GM12878 (cell line): ENCODE results near the gene UNK.

Experiments used
- HDAC2 ChIP-seq: fragments of 200-600 bp; sonication (generic); IDR thresholded peaks from 2 replicates; pipeline ENCODE4 v1.6.1; 2017
- JUND ChIP-seq: IDR thresholded peaks from 2 replicates; pipeline ENCODE4 v1.6.1; 2012; ENCODE audit warnings: low read depth, mild to moderate bottlenecking, low read length, improper control_type of control experiment, moderate library complexity
- LARP7 ChIP-seq: fragments of 450-650 bp; IDR thresholded peaks from 2 replicates; pipeline ENCODE4 v1.6.1; 2017; ENCODE audit warnings: mild to moderate bottlenecking
- POLR2A ChIP-seq: IDR thresholded peaks from 2 replicates; pipeline ENCODE4 v1.6.1; 2011; ENCODE audit warnings: low read depth, mild to moderate bottlenecking, low read length
- POLR2AphosphoS5 ChIP-seq: IDR thresholded peaks from 2 replicates; pipeline ENCODE4 v1.6.1; 2011; ENCODE audit warnings: mild to moderate bottlenecking, low read length, inconsistent platforms
- SPI1 ChIP-seq: IDR thresholded peaks from 2 replicates; pipeline ENCODE4 v1.6.1; 2011; ENCODE audit warnings: low read depth, mild to moderate bottlenecking, low read length, moderate library complexity, borderline replicate concordance; ENCODE audit not compliant: insufficient read depth
- TAF1 ChIP-seq: IDR thresholded peaks from 2 replicates; pipeline ENCODE4 v1.6.1; 2011; ENCODE audit warnings: mild to moderate bottlenecking, low read depth, low read length, borderline replicate concordance
- TCF3 ChIP-seq: IDR thresholded peaks from 2 replicates; pipeline ENCODE4 v1.6.1; 2012; ENCODE audit warnings: low read depth, mild to moderate bottlenecking, low read length, borderline replicate concordance; ENCODE audit not compliant: insufficient read depth
- ZNF622 ChIP-seq: fragments of 450-650 bp; IDR thresholded peaks from 2 replicates; pipeline ENCODE4 v1.6.1; 2017; ENCODE audit warnings: mild to moderate bottlenecking, inconsistent platforms
- TF ChIP-seq, protein P1 (sequence below), 3 experiments: IDR thresholded peaks in 2 of 3; conservative IDR thresholded peaks in 1 of 3; 2 replicates each; pipeline ENCODE4 v1.5.1; 2011; ENCODE audit warnings: low read depth in 3 of 3, low read length in 3 of 3, mild to moderate bottlenecking in 3 of 3, control low read depth in 2 of 3, moderate library complexity in 2 of 3, inconsistent platforms in 1 of 3, mixed read lengths in 1 of 3; ENCODE audit not compliant: control insufficient read depth in 2 of 3, insufficient read depth in 1 of 3; ENCODE audit errors: extremely low read depth in 1 of 3

GRCh38 chr17:75869282-75870141 lies 84.9 kb downstream of the UNK start:
- TF ChIP-seq ZNF622 (no peak), HDAC2 (no peak), TCF3 (no peak), POLR2A (no peak), JUND (no peak), TAF1 (no peak), SPI1 (no peak), POLR2AphosphoS5 (no peak), LARP7 (no peak)
- TF ChIP-seq, protein P1, sequence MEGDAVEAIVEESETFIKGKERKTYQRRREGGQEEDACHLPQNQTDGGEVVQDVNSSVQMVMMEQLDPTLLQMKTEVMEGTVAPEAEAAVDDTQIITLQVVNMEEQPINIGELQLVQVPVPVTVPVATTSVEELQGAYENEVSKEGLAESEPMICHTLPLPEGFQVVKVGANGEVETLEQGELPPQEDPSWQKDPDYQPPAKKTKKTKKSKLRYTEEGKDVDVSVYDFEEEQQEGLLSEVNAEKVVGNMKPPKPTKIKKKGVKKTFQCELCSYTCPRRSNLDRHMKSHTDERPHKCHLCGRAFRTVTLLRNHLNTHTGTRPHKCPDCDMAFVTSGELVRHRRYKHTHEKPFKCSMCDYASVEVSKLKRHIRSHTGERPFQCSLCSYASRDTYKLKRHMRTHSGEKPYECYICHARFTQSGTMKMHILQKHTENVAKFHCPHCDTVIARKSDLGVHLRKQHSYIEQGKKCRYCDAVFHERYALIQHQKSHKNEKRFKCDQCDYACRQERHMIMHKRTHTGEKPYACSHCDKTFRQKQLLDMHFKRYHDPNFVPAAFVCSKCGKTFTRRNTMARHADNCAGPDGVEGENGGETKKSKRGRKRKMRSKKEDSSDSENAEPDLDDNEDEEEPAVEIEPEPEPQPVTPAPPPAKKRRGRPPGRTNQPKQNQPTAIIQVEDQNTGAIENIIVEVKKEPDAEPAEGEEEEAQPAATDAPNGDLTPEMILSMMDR (IDR thresholded peaks at IDR 0.05 in 2 of 3, conservative IDR thresholded peaks at IDR 0.05 in 1 of 3; ENCODE audit: control insufficient read depth in 2 of 3, extremely low read depth in 1 of 3, insufficient read depth in 1 of 3, low read depth in 3 of 3, low read length in 3 of 3) = no peak
